ENCODE data around the gene MGAT5.

GRCh38 chr2:134421556-134422328 lies 167.9 kb downstream of the MGAT5 start:
- TF ChIP-seq CTCF (IDR thresholded peaks at IDR 0.05) (no peak), POLR2A (IDR thresholded peaks at IDR 0.05) (no peak)

Data from uterus (tissue), 2 donors.